Right renal pelvis (tissue), 4 donors: ENCODE measurements around the gene TRIB2. TPM values are rescaled to one million over a fixed set of nuclear protein-coding genes. Genes with fewer than 3 reads are reported as not detected.

Source experiments
- DNase-seq, 4 donors: peaks; one replicate each; pipeline ENCODE4 v3.0.0-alpha.2; 2013; ENCODE audit warnings: low read depth in 4 of 4, low spot score in 3 of 4, missing footprints in 1 of 4
- polyA plus RNA-seq, 4 donors: library from polyadenylated mRNA; unstranded; fragments of 120-200 nt; gene quantifications; one replicate each; pipeline ENCODE4 v1.2.1, GENCODE V29; 2013; ENCODE audit not compliant: insufficient read length in 4 of 4

The TRIB2 gene
- polyA plus RNA-seq, 4 donors: 188 to 229 (median 222) TPM

- DNase-seq: no peak
These were observed 21.6 kb upstream of the TRIB2 start for GRCh38 chr2:12694990-12695774.

- DNase-seq: no peak
These were observed 19.1 kb upstream of the TRIB2 start for GRCh38 chr2:12697617-12698016.

- no peak for DNase-seq
These were observed 15.7 kb upstream of the TRIB2 start for GRCh38 chr2:12700989-12701388.

GRCh38 chr2:12701786-12702167 lies 15.0 kb upstream of the TRIB2 start:
- DNase-seq: no peak

GRCh38 chr2:12702168-12703121 lies 14.3 kb upstream of the TRIB2 start:
- no peak for DNase-seq

GRCh38 chr2:12704378-12704777 lies 12.4 kb upstream of the TRIB2 start:
- DNase-seq: no peak

GRCh38 chr2:12705230-12705629 lies 11.5 kb upstream of the TRIB2 start:
- no peak for DNase-seq

GRCh38 chr2:12705742-12706141 lies 11.0 kb upstream of the TRIB2 start:
- no peak for DNase-seq

GRCh38 chr2:12708508-12709206 lies 8.1 kb upstream of the TRIB2 start:
- no peak for DNase-seq

GRCh38 chr2:12709207-12709522 lies 7.6 kb upstream of the TRIB2 start:
- DNase-seq: no peak

GRCh38 chr2:12710301-12710700 lies 6.4 kb upstream of the TRIB2 start:
- DNase-seq: no peak

- DNase-seq: no peak
These were observed 5.4 kb upstream of the TRIB2 start for GRCh38 chr2:12711339-12711738.

GRCh38 chr2:12712881-12713280 lies 3.9 kb upstream of the TRIB2 start:
- no peak for DNase-seq

- DNase-seq: no peak
These were observed 2.1 kb upstream of the TRIB2 start for GRCh38 chr2:12714391-12715221.

- DNase-seq: no peak
These were observed 1.3 kb upstream of the TRIB2 start for GRCh38 chr2:12715258-12716031.

GRCh38 chr2:12716032-12716281 lies 779 bp upstream of the TRIB2 start:
- DNase-seq: peak; percentile 64 to 83 (median 82)

GRCh38 chr2:12717191-12718014 lies 667 bp downstream of the TRIB2 start:
- peak in 1 of 4 donors; percentile 66 for DNase-seq

- DNase-seq: no peak
These were observed 1.4 kb downstream of the TRIB2 start for GRCh38 chr2:12718015-12718671.
